BJ (cell line): ENCODE results near the gene FAM131B. TPM values are rescaled to one million over a fixed set of nuclear protein-coding genes. Genes with fewer than 3 reads are reported as not detected.

ENCODE experiments used
- CTCF ChIA-PET: fragments of 350-600 bp; formaldehyde crosslinking; extraction: SDS; loops from one replicate; lab custom pipeline; 2021; ENCODE audit warnings: antibody characterized with exemption, inconsistent platforms; lab: Yijun Ruan, JAX
- POLR2A ChIA-PET: fragments of 300-600 bp; sonication (Branson Sonifier 250); formaldehyde crosslinking; extraction: SDS; loops from one replicate; lab custom pipeline; 2021; ENCODE audit warnings: antibody characterized with exemption; lab: Charles Lee
- DNase-seq: peaks from one replicate; pipeline ENCODE4 v3.0.0-alpha.2; 2011; ENCODE audit warnings: low read depth
- H3K27me3 ChIP-seq: 2 replicates; pipeline ENCODE4 v1.6.0; 2011; ENCODE audit warnings: low read length; ENCODE audit not compliant: control insufficient read depth, insufficient read depth
- H3K36me3 ChIP-seq: 2 replicates; pipeline ENCODE4 v1.5.1; 2011; ENCODE audit warnings: low read length; ENCODE audit not compliant: control insufficient read depth, insufficient read depth
- H3K4me3 ChIP-seq: 2 replicates; pipeline ENCODE4 v1.5.1; 2011; ENCODE audit warnings: low read depth, mild to moderate bottlenecking, control low read depth, low read length
- polyA plus RNA-seq: library from polyadenylated mRNA; depleted of rRNA; stranded (reverse); fragments of >200 nt; gene quantifications from 2 replicates; pipeline ENCODE4 v1.2.3, GENCODE V29; 2011
- TF ChIP-seq, protein P1 (sequence below): IDR thresholded peaks from 2 replicates; pipeline ENCODE4 v1.5.1; 2011; ENCODE audit warnings: low read depth, mild to moderate bottlenecking, control low read depth, inconsistent platforms, low read length, moderate library complexity; ENCODE audit not compliant: insufficient read depth

The FAM131B gene
- polyA plus RNA-seq, 1 experiment: 2.9 TPM

DNA sequence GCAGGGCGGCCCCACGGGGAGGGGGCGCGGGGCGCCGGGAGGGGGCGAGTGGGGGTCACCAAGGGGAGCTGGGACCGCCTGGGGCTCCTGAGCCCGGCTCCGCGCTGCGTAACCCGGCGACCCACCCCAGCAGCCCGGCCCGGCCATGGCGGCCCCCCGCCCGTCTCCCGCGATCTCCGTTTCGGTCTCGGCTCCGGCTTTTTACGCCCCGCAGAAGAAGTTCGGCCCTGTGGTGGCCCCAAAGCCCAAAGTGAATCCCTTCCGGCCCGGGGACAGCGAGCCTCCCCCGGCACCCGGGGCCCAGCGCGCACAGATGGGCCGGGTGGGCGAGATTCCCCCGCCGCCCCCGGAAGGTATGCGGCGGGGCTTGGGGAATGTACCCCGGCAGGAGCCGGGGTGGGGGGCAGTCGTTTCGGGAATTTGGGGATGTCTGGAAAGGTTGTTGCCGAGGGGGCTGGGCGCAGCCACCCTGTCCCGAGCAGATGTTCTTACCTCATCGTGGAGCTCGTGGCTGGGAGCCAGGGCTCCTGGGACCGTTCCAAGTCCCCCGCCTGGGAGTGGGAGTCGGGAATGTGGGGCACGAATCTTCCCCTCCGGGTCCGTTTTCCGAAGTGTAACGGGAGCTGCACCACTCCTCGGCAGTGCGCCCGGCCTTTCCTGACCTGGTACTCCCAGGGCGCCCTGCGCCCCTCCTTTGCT, 19.1 kb upstream of the FAM131B start:
- ChIA-PET POLR2A (no interaction called here), CTCF (interaction anchor here (1.0 to 3.4 kb wide), 3 partner anchors 9 to 142 kb away, joined by 3 to 22 read pairs (median 4); no protein-coding TSS in a partner anchor)
- H3K36me3 ChIP-seq: peaks cover 18% of the 10 kb centered on the region
- peak overlapping the region; percentile 85 for H3K4me3 ChIP-seq
- no peaks in the 10 kb centered on the region for H3K27me3 ChIP-seq
- DNase-seq: peak; percentile 46
- TF ChIP-seq, protein P1, sequence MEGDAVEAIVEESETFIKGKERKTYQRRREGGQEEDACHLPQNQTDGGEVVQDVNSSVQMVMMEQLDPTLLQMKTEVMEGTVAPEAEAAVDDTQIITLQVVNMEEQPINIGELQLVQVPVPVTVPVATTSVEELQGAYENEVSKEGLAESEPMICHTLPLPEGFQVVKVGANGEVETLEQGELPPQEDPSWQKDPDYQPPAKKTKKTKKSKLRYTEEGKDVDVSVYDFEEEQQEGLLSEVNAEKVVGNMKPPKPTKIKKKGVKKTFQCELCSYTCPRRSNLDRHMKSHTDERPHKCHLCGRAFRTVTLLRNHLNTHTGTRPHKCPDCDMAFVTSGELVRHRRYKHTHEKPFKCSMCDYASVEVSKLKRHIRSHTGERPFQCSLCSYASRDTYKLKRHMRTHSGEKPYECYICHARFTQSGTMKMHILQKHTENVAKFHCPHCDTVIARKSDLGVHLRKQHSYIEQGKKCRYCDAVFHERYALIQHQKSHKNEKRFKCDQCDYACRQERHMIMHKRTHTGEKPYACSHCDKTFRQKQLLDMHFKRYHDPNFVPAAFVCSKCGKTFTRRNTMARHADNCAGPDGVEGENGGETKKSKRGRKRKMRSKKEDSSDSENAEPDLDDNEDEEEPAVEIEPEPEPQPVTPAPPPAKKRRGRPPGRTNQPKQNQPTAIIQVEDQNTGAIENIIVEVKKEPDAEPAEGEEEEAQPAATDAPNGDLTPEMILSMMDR: no peak

DNA sequence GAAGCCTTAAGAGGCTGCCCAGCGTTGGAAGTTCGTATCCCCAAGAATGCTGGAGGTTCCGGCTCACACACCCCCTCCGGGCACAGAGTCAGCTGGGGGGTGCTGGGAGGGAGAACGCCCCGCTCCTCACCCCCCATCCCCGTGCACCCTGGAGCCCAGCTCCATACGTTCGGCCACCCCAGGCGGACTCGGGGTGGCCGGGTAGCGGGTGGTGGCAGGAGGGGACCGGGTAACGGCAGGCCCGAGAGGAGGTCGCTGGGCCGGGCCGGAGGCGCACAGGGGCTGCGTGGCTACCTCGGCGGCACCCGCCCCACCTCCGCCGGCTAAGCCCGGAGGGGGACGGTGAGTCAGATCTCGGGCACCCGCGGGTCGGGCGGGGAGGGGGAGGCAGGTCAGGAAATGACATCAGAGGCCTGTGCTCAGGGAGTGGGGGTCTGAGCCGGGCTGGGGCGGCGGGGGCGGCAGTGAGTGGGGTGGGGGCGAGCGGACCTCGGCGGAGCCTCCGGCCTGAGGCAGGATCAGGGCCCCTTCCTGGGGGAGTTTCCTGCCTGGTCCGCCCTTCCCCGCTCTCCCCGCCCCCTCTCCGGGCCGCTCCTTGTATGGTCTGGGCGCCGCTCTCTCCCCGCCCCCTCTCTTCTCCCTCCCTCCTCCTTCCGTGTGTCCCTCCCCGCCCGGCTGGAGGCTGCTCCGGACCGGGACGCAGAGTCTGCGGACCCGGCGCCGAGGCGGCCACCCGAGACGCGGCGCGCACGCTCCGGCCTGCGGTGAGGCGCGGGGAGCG, 18.3 kb upstream of the FAM131B start, which contains the start of gene ZYX:
ZYX (plus strand) TSS at position 700 of the 781 bp plus-strand sequence. CDS start 227 bp downstream, outside the sequence.
- Histone ChIP-seq H3K36me3 (peaks cover 16% of the 10 kb centered on the region), H3K4me3 (peak within 1 kb of the TSS; percentile 85), H3K27me3 (no peaks in the 10 kb centered on the region)
- TF ChIP-seq, protein P1: no peak
- ChIA-PET CTCF (interaction anchor here (0.6 to 3.4 kb wide), 20 partner anchors 10 to 367 kb away, joined by 3 to 30 read pairs (median 4); partner anchors contain the start of gene CASP2), POLR2A (interaction anchor here (0.7 to 1.0 kb wide), 2 partner anchors 12 to 26 kb away, joined by 5 to 16 read pairs; no protein-coding TSS in a partner anchor)
- peak; percentile 69 for DNase-seq

DNA sequence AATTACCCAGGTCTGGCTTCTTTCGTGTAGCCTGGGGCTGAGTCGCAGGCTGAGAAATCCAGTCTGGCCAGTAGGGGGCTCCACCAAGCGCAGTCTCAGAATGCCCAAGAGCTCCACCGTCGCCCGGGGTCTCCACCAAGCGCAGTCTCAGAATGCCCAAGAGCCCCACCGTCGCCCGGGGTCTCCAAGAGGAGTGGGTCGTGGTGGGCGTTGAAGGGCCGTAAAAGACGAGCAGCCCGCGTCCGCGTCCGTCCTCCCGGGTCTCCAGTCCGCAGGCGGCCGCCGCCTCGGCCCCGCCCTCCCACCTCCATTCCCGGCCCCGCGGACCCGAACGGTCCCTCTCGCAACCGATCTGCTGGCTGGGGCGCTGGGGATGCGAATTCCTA, 17.7 kb upstream of the FAM131B start:
- POLR2A ChIA-PET: interaction anchor here (0.5 to 1.0 kb wide), 5 partner anchors 11 to 364 kb away, joined by 3 to 16 read pairs (median 3); no protein-coding TSS in a partner anchor
- CTCF ChIA-PET: interaction anchor here (0.6 to 3.4 kb wide), 22 partner anchors 10 to 367 kb away, joined by 3 to 30 read pairs (median 4); partner anchors contain the start of genes CASP2 and EPHA1

DNA sequence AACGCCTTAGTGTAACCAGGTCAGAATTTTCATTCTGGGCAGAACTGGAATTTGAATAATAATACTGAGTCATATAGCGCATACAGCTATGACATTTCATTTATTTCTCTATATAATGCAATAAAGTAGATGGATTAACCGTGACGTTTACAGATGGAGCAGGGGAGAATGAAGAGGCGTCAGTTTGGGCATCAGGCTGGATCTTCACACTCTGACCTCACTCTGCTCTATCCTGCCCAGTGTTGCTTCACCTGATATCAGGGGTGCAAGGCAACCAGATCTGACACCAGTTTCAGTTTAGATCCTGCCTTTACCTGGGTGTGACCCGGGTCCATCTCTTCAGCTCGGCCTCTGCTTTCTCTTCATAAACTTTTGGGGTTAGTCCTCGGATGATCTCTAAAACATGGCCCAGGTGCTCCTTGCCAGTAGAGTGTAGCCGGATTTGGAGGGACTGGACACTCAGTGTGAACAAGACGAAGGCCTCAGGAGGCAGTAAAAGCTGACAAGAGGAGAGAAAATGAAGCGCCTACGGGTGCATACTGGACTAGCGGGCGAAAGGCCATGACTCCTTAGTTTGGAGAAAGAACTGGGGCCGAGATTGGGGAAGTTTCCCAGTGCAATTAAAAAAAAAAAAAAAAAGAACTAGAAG, 17.2 kb upstream of the FAM131B start:
- DNase-seq: no peak
- ChIA-PET CTCF (interaction anchor here (0.8 to 3.4 kb wide), 19 partner anchors 10 to 140 kb away, joined by 3 to 30 read pairs (median 4); partner anchors contain the start of gene EPHA1), POLR2A (interaction anchor here (0.5 to 1.0 kb wide), 5 partner anchors 11 to 363 kb away, joined by 3 to 16 read pairs (median 3); no protein-coding TSS in a partner anchor)
- Histone ChIP-seq H3K4me3 (peak overlapping the region; percentile 85), H3K27me3 (no peaks in the 10 kb centered on the region), H3K36me3 (peaks cover 12% of the 10 kb centered on the region)
- TF ChIP-seq, protein P1: no peak

More for the DNA sequence above, 17.7 kb upstream of the FAM131B start:
- TF ChIP-seq, protein P1: peak; percentile 93
- DNase-seq: peak; percentile 40
- H3K27me3 ChIP-seq: no peaks in the 10 kb centered on the region
- peaks cover 15% of the 10 kb centered on the region for H3K36me3 ChIP-seq
- H3K4me3 ChIP-seq: peak overlapping the region; percentile 85
